Activated CD4-positive, CD25-positive, alpha-beta regulatory T cell treated with anti-CD3 and anti-CD28 coated beads, Interleukin-2, amount 50 U/mL, for 72 hours (primary cell): ENCODE data around the gene TRPT1.
A peak's percentile ranks its signal among the peaks of the same experiment; 100 is the strongest.
"Not testable (repeated sequence)": the region's sequence is repeated elsewhere in the genome, so short reads cannot be mapped to it uniquely, and the experiment has no call there.

ENCODE experiments used
- DNase-seq: peaks from one replicate; pipeline ENCODE4 v3.0.0; 2021

Gene TRPT1

DNA sequence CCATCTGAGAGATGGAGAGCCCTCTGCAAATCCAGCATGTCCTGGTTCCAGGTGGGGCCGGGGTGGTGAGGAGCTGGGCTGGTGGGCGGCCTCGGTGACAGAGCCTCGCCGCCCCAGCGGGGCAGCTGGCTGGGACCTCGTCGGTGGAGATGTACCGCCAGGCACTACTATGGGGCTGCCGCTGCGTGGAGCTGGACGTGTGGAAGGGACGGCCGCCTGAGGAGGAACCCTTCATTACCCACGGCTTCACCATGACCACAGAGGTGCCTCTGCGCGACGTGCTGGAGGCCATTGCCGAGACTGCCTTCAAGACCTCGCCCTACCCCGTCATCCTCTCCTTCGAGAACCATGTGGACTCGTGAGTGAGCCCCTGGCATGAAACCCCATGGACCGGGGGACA, 32.4 kb upstream of the TRPT1 start:
- DNase-seq, result no peak

DNA sequence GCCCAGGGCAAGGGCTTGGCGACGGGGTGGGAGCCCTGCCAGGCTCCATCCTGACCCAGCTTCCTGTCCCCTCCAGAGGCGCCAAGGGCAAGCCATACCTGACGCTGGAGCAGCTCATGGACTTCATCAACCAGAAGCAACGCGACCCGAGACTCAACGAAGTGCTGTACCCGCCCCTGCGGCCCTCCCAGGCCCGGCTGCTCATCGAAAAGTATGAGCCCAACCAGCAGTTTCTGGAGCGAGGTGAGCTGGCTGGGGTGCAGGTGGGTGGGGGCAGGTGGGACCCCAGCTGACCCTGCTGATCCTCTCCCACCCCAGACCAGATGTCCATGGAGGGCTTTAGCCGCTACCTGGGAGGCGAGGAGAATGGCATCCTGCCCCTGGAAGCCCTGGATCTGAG, 30.3 kb upstream of the TRPT1 start:
- no peak for DNase-seq

- DNase-seq, result no peak
Measured at GRCh38 chr11:64255135-64256128, 29.4 kb upstream of the TRPT1 start.

- no peak for DNase-seq
Measured at GRCh38 chr11:64254326-64254725, 28.3 kb upstream of the TRPT1 start.

- no peak for DNase-seq
Measured at GRCh38 chr11:64253481-64253880, 27.5 kb upstream of the TRPT1 start.

DNA sequence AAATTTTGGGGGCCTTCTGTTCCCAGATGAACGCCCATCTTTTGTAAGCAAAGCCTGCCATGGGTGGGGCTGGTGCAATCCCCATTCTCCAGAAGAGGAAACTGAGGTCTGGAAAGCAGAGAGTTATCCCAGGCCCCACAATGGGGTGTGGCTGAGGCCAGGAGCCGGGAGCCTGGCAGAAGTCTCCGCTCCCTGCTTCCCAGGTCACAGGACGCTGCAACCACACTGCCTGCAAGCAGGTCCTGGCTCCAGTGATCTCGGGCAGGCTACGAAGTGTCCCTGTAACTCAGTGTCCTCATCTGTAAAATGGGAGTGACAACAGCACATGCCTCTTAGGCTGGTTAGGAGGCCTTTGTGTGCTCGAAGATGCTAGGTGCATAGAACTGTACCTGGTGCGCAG, 27.1 kb upstream of the TRPT1 start:
- no peak for DNase-seq

DNA sequence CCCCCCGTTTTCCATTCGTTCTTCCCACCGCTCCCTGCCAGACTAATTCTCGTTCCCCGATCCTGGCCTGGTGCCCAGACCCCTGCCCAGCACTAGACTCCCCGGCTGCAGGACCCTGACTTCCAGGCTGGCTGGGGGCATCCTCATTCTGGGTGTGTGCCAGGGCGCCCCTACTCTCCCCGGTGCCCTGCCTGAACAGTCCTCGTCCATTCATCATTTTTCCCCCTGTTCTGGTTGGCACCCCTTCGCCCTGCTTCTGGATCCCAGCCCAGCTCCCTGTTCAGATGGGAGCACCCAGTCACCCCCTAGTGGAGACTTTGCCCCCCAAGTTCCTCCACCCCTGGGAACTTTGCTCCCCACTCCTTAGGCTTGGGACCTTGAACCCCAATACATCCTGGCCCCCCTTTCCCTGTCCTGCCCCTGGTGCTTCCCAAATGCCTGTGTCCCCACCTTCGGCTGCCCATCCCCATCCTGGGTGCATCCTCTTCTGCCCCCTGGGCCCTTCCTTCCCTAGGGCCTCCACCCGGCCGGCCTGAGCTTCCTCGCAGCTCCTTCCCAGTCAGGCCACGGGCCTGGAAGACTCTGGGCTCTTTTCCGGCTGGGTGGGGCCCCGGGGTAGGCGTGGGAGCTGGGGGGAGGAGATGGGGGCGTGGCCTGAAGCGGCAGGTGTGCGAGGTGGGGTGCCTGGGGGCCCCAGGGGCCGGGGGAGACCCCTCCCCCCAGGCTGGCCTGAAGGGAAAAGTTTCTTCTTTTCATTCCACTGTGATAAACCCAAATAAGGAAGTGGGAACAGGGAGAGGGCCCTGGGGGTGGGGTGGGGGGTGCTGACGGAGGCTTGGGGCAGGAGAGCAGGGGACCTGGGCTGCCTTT, 26.3 kb upstream of the TRPT1 start:
- no peak for DNase-seq

DNA sequence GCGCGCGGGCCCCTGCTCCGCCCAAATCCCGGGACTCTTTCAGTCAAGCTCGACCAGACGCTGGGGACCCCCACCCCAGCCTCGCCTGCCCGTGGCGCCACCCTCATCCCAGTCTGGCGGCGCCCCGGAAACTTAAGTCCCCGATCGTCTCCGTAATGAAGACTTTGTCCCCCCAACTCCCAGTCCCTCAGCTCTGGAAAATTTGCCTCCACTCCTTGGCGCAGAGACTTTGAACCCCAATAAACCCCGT, 25.7 kb upstream of the TRPT1 start:
- no peak for DNase-seq

DNA sequence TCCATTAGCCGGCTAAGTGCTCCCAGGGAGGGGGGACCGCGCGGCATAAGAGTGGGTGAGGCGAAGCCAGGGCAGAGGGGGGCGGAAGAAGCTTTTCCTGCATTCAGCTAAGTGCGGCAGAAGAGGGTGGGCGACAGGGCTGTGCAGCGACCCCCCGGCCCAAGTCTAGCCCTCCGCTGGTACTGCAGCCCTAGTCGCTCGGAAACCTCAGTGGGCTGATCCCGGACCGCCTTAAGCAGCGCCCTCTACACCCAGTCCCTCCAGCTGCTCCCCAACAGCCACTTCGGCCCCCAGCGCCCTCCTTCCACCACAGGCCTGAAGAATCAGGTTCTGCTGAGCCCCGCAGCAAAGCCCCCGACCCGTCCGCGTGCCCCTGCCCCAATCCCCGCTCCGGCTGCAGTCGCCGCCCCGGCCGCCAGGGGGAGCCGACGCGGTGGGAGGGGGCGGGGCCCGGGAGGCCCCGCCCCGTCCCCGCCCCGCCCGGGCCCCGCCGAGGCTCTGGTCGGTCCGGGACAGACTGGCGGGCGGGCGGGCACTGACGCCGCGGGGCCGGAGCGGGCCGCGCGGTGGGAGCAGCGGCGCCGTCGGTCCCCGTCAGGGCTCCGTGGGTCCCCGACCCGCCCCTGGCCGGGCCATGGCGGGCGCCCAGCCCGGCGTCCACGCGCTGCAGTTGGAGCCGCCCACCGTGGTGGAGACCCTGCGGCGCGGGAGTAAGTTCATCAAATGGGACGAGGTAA, 25.2 kb upstream of the TRPT1 start, which contains the start of gene PLCB3:
Gene PLCB3, plus strand, starts transcription at position 515 of the 737 bp plus-strand sequence. Its CDS starts 120 bp downstream, at position 635.
- DNase-seq, result peak; percentile 73

- DNase-seq, result no peak
Measured at GRCh38 chr11:64250415-64251015, 24.5 kb upstream of the TRPT1 start.

DNA sequence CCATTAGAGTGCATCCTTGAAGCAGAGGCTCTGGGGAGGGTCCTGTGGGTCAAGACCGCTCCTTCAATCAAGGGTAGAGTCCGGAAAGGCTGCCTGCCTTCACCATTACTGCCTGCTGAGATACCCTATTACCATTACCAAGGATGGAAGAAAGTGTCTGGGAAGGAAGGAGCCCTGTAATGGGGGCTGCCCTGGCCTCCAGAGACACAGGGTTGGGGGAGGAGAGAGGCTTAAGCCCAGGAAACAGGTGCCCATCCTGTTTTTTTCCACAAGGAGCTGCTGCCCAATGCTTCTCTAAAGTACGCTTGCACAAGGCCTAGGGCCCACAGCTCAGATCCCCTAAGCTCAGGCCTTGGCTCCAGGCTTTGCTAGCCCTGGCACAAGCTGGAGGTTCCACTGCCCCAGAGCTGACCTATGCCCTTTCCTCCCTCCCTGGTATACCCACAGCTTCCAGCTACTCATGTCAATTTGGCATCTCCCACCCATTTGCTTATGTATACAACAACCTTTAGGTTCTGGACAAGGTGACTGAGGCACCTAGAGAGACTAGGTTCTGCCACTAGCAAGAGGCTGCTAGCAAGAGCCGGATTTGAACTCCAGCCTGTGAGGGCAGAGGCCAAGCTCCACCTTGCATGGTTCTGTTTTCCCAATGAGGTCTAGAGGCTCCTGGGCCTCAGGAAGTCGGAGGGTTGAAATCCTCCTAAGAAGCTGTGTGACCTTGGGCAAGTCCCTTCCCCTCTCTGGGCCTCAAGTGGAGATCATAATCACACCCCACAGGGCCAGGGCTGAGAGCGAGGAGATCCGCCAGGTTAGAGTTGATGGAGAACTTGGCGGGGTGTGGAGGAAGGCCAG, 23.8 kb upstream of the TRPT1 start:
- no peak for DNase-seq

- DNase-seq, result no peak
Measured at GRCh38 chr11:64249038-64249437, 23.1 kb upstream of the TRPT1 start.

DNA sequence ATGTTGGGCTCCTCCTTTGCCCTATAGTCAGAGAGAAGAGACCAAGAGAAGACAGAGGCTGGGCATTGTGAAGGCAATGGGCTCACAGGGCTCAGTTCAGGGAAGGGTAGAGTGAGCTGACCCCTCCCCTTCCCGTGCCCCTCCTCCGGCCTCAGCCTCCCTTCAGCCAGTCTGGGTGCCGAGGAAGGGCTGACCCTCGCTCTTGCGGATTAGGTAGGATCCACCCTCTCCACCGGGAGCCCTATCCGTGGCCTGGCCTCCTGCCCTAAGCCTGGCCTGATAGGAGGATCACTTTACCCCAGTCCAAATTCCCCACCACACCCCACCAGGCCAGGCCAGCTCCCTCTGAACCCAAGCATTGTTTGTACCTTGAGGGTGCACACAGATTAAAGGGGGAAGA, 22.6 kb upstream of the TRPT1 start:
- DNase-seq, result no peak

- no peak for DNase-seq
Measured at GRCh38 chr11:64247729-64248531, 21.9 kb upstream of the TRPT1 start.

DNA sequence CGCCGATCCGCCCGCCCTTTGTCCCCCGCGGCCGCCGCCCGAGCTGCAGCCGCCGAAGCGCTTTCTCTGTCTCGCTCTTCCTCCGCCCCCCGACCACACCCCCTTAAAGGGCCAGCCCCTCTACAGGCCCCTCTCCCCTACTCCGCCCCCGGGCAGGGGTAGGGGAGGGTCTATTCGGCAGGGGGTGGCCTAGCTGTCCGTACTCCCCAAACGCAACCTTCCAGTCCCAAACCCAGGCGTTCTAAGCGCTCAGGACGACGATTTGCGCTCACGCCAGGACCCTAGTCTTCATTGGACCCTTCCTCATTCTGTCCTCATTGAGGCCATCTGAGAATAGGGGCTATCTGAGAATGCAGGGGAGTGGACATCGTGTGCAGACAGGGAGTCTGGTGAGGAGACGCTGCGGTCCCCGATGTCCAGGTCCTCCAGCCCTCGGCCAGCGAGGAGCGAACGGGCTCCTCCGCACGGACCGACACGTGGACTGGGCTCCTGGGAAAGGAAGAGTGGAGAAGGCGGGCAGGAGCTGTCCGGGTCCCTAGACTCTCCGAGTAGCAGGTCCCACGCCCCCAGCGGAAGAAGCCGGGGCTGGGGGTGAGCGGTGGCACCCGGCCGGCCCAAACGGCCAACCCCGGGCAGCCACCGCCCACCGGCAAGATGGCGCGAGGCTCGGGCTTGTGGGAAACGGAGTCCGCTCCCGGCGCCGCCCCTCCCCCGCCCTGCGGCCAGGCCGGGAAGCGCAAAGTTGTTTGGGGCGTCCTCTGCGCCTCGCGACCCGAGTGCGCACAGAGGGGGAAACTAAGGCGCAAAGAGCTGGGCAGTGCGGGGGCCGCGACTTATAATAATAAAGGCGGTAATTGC, 21.1 kb upstream of the TRPT1 start, which contains the start of gene PPP1R14B:
Gene PPP1R14B, minus strand, starts transcription at position 73 of the 858 bp plus-strand sequence. CDS start 270 bp downstream, outside the sequence.
- peak; percentile 82 for DNase-seq

DNA sequence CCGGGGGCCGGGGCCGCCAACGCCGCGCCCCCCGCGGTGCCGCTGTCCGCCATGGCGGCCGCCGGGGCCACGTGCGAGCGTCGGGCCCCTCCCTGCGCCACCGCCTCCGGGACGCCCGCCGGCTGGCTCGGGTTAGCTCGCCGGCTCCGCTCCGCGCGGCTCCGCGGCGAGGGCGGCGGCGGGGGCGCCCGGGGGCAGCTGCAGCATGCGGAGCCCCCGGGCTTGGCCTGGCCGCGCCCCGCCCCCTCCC, 20.6 kb upstream of the TRPT1 start:
- DNase-seq, result not testable (repeated sequence)

DNA sequence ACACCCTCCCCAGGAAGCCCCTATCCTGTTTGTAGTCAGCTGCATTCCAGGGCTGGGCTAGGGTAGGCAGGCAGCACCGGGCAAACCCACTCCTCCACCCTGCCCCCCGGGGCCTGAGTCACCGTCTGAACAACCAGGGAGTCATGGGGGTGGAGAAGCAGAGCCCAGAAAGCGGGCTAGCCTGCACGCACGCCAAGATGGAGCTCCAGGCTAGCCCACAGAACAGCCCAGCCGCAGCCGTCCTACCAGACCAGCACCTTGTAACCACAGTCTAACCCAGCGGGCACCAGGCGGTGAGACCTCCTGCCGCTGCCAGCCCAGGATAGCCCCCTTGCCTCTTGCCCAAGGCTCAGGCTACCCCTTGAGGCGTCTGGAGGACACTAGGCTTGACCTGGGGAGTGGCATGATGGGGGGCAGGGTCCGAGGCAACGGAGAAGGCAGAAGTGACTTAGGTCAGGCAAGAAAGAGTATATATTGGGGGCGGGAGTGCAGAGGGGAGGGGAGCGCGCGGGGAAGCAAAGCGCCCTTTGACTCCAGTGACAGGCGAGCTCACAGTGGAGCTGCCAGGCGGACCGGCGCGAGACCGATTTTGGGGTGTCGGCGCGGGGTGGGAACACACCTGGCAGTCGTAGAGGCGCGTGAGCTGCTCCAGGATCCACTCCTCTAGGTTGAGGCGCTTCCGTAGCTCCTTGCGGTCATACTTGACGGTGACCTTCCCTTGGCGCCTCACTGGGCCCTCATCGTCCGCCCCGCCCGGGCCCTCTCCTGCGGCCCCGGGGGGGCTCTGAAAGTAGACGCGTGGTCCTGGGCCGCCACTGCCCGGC, 20.0 kb upstream of the TRPT1 start:
- DNase-seq, result peak; percentile 70

GRCh38 chr11:64245401-64245796, 19.4 kb upstream of the TRPT1 start:
- DNase-seq, result no peak

DNA sequence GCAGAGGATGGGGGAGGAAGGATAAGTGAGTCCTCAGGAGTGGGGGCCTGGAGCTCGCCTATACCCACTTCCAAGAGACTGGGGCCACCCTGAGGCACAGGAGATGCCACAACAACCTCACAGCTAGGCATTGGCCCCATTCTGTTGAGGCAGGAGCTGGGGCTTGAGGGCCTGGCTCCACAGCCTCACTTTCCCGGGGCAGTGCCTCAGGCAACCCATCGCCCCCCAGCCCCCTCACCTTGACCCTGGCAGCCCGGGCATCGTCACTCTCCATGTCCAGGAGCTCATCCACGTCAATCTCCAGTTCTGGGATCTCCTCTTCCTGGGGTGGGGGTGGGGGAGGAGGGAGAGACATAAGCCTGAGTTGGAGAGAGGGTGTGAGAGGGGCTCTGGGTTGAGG, 19.0 kb upstream of the TRPT1 start:
- no peak for DNase-seq
